ENCODE data around the gene CA9. TPM values are rescaled to one million over a fixed set of nuclear protein-coding genes. Genes with fewer than 3 reads are reported as not detected.

The CA9 gene
- polyA plus RNA-seq, 3 donors = not detected

- peak overlapping the region in 2 of 7 donors; percentile 14 to 50 for H3K27ac Mint-ChIP-seq
- intact Hi-C loops (cut with micrococcal nuclease) = no loop called here
- peaks cover 0 to 77% of the 10 kb centered on the region in 2 donors for H3K36me3 Mint-ChIP-seq
Measured at GRCh38 chr9:35705836-35706430, 32.2 kb downstream of the CA9 start.

GRCh38 chr9:35706951-35707350 is 33.2 kb downstream of the CA9 start:
- Mint-ChIP-seq H3K36me3 (peaks cover 0 to 87% of the 10 kb centered on the region in 2 donors), H3K4me3 (no peak overlapping the region), H3K27me3 (ENCODE audit: low read depth in 3 of 3) (no peaks in the 10 kb centered on the region), H3K4me1 (no peaks in the 10 kb centered on the region), H3K9me3 (peaks cover 0 to 2% (median 0%) of the 10 kb centered on the region in 7 donors), H3K27ac (peak overlapping the region in 4 of 7 donors; percentile 7 to 54 (median 21))
- Histone ChIP-seq H3K4me1 (ENCODE audit: control insufficient read depth in 1 of 2, insufficient read depth in 2 of 2, low read length in 2 of 2) (no peaks in the 10 kb centered on the region), H3K79me2 (ENCODE audit: insufficient read depth, low read length) (no peaks in the 10 kb centered on the region), H3K9ac (ENCODE audit: insufficient read depth, low read length, poor library complexity, severe bottlenecking) (no peak overlapping the region), H3K27me3 (ENCODE audit: control insufficient read depth in 2 of 2, insufficient read depth in 2 of 2, low read length in 2 of 2) (no peaks in the 10 kb centered on the region), H3K4me2 (replicated peaks; ENCODE audit: extremely low read depth, low read length, poor library complexity, severe bottlenecking) (no peak overlapping the region), H4K20me1 (ENCODE audit: insufficient read depth, low read length) (peaks cover 97% of the 10 kb centered on the region), H3K9me3 (replicated peaks in 1 of 2; ENCODE audit: control insufficient read depth in 1 of 2, insufficient read depth in 1 of 2, low read length in 2 of 2) (no peaks in the 10 kb centered on the region), H3K36me3 (replicated peaks in 1 of 2; ENCODE audit: control insufficient read depth in 1 of 2, insufficient read depth in 2 of 2, low read length in 2 of 2) (peaks cover 94 to 99% of the 10 kb centered on the region in 2 donors), H2AFZ (ENCODE audit: insufficient read depth, low read depth, low read length, poor library complexity, severe bottlenecking) (no peak overlapping the region), H3K4me3 (replicated peaks in 1 of 3; ENCODE audit: low read depth in 2 of 3, low read length in 3 of 3) (no peak overlapping the region), H3K27ac (ENCODE audit: low read depth in 1 of 2, low read length in 2 of 2) (peak overlapping the region in 1 of 2 donors; percentile 5)
- intact Hi-C loops (cut with micrococcal nuclease) = no loop called here
- no peak for TF ChIP-seq CTCF (IDR thresholded peaks at IDR 0.05)
- DNase-seq = no peak
- 100% methylated on average over 1 of the region's 10 CpGs for WGBS (ENCODE audit: insufficient coverage)

More at GRCh38 chr9:35705836-35706430, 32.2 kb downstream of the CA9 start:
- Histone ChIP-seq H4K20me1 (ENCODE audit: insufficient read depth, low read length) (peaks cover 97% of the 10 kb centered on the region), H3K9me3 (replicated peaks in 1 of 2; ENCODE audit: control insufficient read depth in 1 of 2, insufficient read depth in 1 of 2, low read length in 2 of 2) (no peaks in the 10 kb centered on the region), H3K4me1 (ENCODE audit: control insufficient read depth in 1 of 2, insufficient read depth in 2 of 2, low read length in 2 of 2) (no peaks in the 10 kb centered on the region), H3K27ac (ENCODE audit: low read depth in 1 of 2, low read length in 2 of 2) (peak overlapping the region in 1 of 2 donors; percentile 5), H3K36me3 (replicated peaks in 1 of 2; ENCODE audit: control insufficient read depth in 1 of 2, insufficient read depth in 2 of 2, low read length in 2 of 2) (peaks cover 94 to 99% of the 10 kb centered on the region in 2 donors), H3K27me3 (ENCODE audit: control insufficient read depth in 2 of 2, insufficient read depth in 2 of 2, low read length in 2 of 2) (no peaks in the 10 kb centered on the region), H3K79me2 (ENCODE audit: insufficient read depth, low read length) (no peaks in the 10 kb centered on the region), H3K4me3 (replicated peaks in 1 of 3; ENCODE audit: low read depth in 2 of 3, low read length in 3 of 3) (no peak overlapping the region), H3K4me2 (replicated peaks; ENCODE audit: extremely low read depth, low read length, poor library complexity, severe bottlenecking) (no peak overlapping the region), H3K9ac (ENCODE audit: insufficient read depth, low read length, poor library complexity, severe bottlenecking) (no peak overlapping the region), H2AFZ (ENCODE audit: insufficient read depth, low read depth, low read length, poor library complexity, severe bottlenecking) (no peak overlapping the region)
- WGBS (ENCODE audit: insufficient coverage) = 100% methylated on average over 2 of the region's 7 CpGs
- H3K9me3 Mint-ChIP-seq = peaks cover 0 to 2% (median 0%) of the 10 kb centered on the region in 7 donors
- DNase-seq = no peak
- H3K4me3 Mint-ChIP-seq = no peak overlapping the region
- H3K4me1 Mint-ChIP-seq = no peaks in the 10 kb centered on the region
- TF ChIP-seq CTCF (IDR thresholded peaks at IDR 0.05) = no peak
- H3K27me3 Mint-ChIP-seq (ENCODE audit: low read depth in 3 of 3) = no peaks in the 10 kb centered on the region

Data from CD14-positive monocyte (primary cell).